HG03060 (cell line): Measurements from ENCODE around the gene NCCRP1.

Source experiments
- ATAC-seq: cut with Tn5 transposase; IDR thresholded peaks from one replicate; pipeline ENCODE4 v1.9.1; 2021; ENCODE audit warnings: low read depth, moderate number of reproducible peaks; ENCODE audit not compliant: unreplicated experiment

NCCRP1 gene

GRCh38 chr19:39196860-39197562 is at the start of gene NCCRP1:
Gene NCCRP1, plus strand, starts transcription at chr19:39196964. Its CDS starts 19 bp downstream, at chr19:39196983.
- ATAC-seq, result no peak

GRCh38 chr19:39147480-39147879 is 49.3 kb upstream of the NCCRP1 start:
- no peak for ATAC-seq

GRCh38 chr19:39148939-39149529 is 47.7 kb upstream of the NCCRP1 start:
- no peak for ATAC-seq

DNA sequence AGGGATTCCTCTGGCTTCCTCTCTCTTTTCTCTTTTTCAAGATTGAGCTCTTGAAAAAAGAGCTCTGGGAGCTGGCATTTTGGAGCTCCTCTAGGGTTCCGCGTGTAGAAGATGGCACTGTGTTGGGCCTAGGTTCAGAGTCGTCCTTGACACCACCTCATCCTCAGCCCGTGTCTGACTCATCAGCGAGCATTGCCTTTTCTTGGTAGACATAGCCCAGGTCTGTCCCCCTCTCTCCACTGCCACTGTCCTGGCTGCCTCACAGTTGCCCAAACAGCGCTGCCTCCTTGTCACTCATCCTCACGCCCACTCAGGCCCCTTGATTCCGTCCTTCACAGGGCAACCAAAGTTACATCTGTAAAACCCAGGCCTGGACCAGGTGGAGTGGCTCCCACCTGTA is 46.5 kb upstream of the NCCRP1 start:
- ATAC-seq, result no peak

- ATAC-seq, result no peak
Observed at GRCh38 chr19:39150807-39151600, 45.8 kb upstream of the NCCRP1 start.

- no peak for ATAC-seq
Observed at GRCh38 chr19:39152066-39152465, 44.7 kb upstream of the NCCRP1 start.

- no peak for ATAC-seq
Observed at GRCh38 chr19:39154100-39154628, 42.6 kb upstream of the NCCRP1 start.

- ATAC-seq, result no peak
Observed at GRCh38 chr19:39154629-39155100, 42.1 kb upstream of the NCCRP1 start.

DNA sequence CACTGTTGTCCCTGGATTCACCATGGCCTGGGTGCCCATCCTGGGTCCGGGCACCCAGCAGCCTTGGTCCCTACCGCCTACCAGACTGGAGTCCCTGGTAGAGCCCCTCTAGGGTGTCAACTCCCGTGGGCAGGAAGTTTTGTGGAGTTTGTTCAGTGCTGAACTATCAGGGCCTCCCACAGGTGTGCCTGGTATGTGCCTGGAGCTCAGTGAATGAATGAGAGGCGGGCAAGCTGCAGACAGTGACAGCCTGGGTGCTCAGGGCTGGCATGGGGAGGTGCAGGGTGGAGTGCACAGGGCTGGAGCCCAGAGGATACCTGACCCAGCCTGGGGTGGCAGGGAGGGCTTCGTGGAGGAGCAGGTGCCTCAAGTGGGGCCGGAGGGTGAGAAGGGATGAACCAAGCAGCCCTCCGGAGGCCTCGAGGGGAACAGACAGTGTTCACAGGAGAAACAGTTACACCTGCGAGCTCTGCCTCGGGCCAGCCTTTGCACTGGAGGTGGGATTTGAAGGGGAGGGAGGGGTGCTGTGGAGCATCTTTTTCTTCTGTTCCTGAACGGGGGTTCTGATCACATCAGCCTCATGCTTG is 41.6 kb upstream of the NCCRP1 start:
- no peak for ATAC-seq

GRCh38 chr19:39155741-39156140 is 41.0 kb upstream of the NCCRP1 start:
- no peak for ATAC-seq

DNA sequence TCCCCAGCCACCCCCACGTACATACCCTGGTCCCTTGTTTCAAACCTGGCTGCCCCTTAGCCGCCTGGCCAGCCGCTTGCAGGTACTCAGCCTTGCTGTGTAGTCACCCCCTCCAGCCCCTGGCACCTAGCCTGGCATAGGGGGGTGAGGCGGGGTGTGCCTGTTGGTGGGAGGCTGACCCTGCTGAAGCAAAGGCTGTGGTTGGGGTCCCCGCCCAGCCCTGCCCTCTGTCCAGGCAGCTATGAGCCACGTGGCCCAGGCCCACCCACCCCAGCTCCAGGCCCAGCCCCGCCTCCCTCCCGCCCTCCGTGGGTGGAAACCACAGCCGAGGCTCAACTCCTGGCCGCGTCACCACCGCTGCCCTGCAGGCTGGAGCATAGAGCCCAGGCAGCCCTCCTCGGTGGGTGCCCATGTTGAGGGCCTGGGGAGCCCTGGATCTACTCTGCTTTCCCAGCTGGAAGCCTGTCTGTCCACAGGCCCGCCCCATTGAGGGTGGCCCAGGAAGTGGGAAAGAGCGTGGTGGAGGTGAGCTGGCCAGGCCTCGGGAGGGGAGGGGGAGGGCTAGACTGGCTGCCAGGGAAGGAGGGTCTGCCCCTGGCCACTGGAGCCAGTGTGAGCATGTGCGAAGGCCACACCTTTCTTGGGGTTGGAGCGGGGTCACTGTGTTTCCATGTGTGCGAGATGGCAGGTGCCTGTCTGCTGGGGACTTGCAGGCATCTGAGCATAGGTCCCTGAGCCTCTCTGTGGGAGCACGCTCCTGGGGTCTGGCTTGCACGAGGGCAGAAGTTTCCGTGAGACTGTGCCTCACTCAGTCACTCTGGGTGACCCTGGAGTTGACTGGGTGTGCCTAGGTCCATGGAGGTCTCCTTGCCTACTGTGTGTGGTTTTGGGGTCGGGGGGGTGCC is 40.2 kb upstream of the NCCRP1 start:
- no peak for ATAC-seq

DNA sequence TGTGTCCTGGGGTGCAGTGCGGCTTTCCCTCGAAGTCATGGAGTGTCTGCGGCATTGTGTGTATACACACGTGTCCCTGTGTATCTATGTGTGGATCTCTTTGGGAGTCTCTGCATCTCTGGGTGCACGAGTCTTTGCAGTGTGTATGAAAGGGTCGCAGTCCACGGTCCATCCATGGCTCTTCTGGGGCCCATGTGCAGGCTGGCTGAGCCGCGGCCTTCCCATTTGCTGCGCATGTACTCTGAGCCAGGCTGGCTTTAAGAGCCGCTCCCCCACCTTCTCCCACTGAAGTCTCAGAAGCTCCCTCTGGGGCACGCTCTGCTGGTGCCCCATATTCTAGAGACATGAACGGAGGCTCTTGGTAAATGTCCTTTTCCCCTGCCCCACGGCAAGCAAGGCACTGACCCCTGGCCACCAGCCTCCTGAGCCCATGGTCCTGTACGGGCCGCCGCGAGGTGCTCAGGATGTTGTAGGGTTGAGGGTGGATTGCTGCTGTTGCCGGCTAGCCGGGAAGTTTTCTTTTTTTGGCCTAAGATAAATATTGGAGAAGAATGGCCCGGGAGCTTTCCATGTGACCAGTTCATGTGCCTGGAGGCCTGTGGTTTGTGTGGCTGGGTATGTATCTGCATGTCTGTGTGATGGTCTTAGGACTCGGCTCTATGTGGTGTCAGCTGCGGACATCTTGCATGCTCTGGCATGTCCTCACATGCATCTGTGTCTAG is 39.3 kb upstream of the NCCRP1 start:
- ATAC-seq, result no peak

- no peak for ATAC-seq
Observed at GRCh38 chr19:39157997-39158389, 38.8 kb upstream of the NCCRP1 start.

DNA sequence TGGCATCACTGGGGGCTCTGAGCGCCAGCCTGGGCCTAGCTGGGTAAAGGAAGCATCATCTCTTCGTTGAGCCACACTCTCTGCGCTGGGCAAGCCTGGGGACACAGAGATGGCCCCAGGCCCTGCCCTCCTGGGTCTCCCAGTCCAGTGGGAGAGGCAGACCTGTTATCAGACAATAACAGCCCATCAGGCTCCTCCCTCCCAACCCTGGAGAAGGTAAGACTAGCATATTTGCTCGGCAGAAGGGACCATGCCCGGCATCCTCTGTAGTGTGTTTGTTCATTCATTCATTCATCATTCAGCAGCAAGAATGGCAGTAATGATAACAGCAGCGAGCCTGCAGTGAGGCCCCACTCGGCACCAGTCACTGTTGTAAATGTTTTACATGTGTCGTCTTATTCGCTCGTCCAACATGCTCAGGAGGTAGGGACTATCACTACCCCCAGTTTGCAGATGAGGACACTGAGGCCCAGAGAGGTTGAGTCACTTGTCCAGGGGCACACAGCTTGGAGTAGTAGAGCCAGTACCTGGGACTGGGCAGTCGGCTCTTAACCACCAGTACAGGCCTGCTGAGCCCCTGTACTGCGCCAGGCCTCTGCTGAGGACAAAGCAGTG is 38.0 kb upstream of the NCCRP1 start:
- no peak for ATAC-seq

DNA sequence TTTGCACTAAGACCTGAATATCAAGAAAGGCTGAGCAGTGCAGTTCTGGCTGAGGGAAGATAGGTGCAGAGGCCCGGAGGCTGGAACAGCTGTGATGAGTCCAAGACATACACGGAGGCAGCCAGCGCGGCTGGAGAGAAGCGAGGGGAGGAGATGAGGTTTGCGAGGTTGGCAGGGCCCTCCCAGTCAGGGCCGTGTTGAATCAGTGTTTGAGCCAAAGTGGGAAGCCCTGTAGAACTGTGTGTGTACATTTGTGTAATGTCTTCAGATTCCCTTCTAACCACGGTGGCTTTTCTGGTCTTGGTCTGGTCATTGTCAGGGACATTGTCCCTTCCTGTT is 36.3 kb upstream of the NCCRP1 start:
- no peak for ATAC-seq

DNA sequence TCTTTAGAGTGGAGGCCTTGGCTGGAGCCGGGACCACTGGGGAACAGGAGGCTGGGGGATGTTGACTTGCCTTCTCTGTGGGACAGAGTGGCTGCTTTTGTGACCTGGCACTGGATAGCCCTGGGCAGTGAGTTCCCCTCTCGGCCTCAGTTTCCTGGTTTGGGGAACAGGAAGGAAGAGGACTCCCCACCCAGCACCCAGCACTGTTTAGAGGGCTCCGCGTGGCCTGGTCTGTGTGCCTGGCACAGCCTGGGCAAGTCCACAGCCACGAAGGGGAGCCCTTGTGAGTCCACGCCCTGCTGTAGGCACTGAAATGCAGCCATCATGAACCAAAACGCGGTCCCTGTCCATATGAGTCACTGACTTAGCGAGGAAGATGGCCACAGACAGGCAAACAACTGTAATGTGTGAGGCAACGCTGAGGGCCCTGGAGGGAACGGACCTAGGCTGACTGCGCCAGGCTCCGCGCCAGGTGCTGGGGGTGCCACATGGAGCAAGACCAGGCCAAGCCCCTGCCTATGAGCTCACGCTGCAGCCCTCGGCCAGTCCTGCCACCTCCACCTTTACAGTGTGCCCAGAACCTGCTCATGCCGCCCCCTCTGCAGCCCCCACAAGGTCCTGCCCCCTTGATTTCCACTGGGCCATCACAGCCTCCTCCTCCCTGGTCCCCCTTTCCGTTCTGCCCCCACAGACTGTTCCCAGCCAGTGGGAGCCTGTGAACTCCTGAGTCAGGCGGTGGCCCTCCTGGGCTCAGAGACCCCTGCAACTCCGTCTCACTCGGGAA is 35.7 kb upstream of the NCCRP1 start:
- ATAC-seq, result no peak

- no peak for ATAC-seq
Observed at GRCh38 chr19:39162441-39163043, 34.2 kb upstream of the NCCRP1 start.

DNA sequence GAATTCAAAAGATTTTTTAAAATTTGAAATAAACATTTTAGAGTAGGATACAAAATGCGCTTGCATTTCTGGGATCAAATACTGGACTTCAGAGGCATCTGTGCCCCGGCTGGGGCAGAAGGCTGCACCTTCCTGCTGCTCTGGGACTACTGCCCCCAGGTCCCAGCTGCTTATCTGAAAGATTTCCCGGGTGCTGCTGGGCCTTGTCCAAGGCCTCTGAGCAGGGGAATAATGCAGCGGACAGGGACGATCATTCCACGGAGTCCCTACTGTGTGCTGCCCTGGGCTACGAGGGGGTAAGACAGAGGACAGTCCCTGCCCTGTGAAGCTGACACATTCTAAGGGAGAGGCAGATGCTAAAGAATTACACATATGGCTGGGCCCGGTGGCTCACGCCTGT is 33.1 kb upstream of the NCCRP1 start:
- ATAC-seq, result no peak
